GM18508 (cell line): ENCODE measurements around the gene SPECC1.
"Not testable (repeated sequence)": the region's sequence is repeated elsewhere in the genome, so short reads cannot be mapped to it uniquely, and the experiment has no call there.

ENCODE experiments used
- ATAC-seq: cut with Tn5 transposase; IDR thresholded peaks from one replicate; pipeline ENCODE4 v1.9.1; 2021; ENCODE audit warnings: moderate number of reproducible peaks; ENCODE audit not compliant: insufficient read depth, unreplicated experiment

The SPECC1 gene

DNA sequence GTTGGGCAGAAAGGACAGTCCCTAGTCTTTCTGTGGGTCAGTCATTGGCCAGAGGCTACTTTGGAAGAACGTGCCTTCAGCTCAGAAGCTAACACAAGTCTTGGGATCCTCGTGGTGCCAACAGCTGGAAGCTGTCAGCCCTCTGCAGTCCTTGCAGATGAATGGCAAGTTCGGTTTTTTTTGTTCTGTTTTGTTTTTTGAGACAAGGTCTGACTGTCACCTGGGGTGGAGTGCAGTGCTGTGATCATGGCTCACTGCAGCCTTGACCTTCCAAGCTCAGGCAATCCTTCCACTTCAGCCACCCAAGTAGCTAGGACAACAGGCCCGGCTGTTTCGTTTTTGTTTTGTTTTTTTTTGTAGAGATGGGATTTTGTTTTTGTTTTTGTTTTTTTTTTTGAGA, 149.4 kb downstream of the SPECC1 start:
- ATAC-seq = no peak

GRCh38 chr17:20159406-20160069, 150.4 kb downstream of the SPECC1 start:
- ATAC-seq = no peak

DNA sequence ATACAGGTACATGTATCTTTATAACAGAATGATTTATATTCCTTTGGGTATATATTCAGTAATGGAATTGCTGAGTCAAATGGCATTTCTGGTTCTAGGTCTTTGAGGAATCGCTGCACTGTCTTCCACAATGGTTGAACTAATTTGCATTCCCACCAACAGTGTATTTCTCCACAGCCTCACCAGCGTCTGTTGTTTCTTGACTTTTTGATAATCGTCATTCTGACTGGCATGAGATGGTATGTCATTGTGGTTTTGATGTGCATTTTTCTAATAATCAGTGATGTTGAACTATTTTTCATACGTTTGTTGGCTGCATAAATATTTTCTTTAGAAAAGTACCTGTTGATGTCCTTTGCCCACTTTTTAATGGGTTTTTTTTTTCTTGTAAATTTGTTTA, 156.4 kb downstream of the SPECC1 start:
- not testable (repeated sequence) for ATAC-seq

DNA sequence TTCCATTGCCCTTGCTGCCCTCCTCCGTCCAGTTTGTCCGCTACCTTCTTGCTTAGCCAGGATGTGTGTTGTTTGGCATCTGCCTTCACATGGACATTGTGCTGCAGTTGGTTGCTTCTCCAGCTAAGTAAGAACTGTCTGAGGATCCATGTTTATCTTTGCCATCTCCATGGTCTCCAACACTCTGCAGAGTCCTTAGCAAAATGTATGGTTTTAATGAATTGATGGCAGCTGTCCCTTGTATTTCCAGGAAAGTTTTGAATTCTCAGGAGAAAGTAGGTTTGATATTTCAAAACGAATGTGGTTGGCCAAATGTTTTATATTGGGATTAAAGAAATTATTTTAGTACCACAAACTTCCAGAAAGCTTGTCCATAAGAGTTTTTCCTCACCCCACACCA, 160.9 kb downstream of the SPECC1 start:
- ATAC-seq = no peak

GRCh38 chr17:20171741-20172365, 162.7 kb downstream of the SPECC1 start:
- no peak for ATAC-seq

DNA sequence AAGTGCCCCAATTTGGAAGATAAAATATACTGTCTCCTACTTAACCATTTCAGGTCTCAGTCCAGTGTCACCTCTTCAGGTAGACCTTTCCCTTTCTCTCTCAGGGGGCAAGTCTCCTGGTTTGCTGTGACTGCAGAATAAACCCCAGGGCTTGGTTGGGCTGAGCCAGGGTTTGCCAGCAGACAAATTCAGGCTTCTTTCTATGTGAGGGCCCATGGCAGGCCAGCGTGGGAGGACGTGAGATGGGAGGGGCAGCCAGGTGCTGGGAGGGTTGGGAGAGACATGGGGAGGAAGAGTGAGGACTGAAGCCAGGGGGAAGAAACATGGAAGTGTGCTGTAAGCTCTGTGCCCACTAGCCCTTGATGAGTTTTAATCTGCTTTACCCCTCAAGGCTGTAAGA, 163.2 kb downstream of the SPECC1 start:
- no peak for ATAC-seq

DNA sequence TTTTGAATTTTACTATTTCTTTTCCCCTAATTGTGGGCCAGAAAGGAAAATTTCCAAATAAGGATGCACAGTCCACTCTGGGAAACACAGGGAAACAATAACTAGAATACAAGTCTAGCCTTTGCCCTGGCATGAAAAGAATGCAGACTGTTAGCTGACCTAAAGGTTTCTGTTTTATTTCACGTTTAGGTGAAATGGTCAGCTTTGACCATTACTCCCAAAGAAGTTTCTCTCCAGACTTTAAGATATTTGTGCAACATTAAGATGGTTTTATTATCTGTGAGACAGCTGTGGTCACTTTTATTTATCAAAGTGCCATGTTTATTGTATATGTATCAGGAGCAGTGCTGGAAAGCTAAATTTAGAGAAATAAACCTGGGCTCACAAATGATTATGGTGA, 163.9 kb downstream of the SPECC1 start:
- ATAC-seq = no peak

- ATAC-seq = no peak
These were observed 165.6 kb downstream of the SPECC1 start for GRCh38 chr17:20174588-20175265.

DNA sequence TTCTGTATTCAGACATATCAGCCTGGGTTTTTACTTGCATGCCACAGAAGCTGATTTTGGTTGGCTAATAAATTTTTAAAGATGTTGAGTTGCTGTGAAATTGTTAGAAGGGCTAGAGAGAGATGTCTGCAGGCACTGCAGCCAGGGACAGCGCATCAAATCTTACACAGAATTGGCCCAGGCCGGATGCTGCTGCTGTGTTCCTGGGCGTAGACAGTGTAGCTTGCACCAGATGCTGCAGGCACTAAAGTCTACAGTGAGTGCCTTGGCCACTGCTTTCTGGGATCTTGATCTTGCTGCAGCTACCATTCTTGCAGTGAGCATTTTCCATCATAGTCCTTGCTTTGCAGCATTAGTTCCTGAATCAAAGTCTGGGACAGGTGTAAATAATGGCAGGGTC, 169.9 kb downstream of the SPECC1 start:
- no peak for ATAC-seq

DNA sequence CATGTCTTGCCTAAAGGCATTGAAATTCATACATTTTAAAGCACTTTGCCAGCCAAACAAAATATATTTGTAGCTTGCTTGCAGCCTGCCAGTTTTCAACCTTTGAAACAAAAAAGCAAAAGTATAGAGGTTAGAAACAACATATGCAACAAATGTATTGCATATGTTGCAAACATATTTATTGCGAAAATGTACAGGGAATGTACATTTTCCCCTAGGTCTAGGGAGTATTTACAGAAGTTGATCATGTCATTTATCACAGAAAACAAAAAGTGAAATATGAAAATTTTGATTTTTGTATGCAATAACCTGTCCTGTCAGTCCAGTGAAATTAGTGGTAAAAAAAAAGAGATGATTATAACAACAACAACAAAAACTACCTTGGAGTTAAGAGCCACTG, 171.5 kb downstream of the SPECC1 start:
- ATAC-seq = no peak

DNA sequence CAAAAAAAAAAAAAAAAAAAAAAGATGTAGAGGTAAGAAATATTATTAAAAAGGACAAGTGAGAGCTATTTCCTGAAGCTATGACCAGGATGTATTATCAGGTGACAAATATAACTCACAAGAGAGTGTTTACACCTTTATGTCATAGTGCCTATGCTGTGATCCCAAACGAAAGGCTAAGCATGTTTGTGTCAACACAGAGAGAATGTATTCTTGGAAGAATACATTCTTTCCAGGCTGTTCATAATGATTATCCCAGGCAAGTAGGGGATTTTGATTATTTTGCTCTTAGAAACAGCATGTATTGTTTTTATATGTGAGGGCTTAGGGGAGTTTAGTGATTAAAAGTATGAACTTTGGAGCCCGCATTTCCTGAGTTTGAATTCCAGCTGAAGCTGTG, 175.0 kb downstream of the SPECC1 start:
- no peak for ATAC-seq

- ATAC-seq = no peak
These were observed 175.9 kb downstream of the SPECC1 start for GRCh38 chr17:20184977-20185619.

- ATAC-seq = no peak
These were observed 177.9 kb downstream of the SPECC1 start for GRCh38 chr17:20187049-20187448.

GRCh38 chr17:20189302-20189701, 180.1 kb downstream of the SPECC1 start:
- ATAC-seq = no peak

DNA sequence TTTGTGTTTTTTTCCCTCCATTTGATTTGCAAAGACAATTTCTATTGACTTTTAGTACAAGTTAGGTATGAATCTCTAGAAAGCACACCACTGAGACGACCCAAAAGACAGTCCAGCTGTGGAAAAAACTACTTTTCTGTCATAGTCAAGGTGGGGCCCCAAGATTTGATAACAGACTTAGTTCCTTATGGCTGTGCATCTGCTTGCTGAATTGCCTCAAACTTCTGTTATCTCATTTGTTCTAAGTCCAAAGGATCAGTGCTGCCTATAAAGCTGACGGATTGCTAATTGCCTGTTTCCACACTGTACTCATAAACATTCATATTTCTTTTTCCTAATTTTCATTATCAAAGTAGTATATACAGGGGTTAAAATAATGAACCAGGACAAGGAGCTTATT, 180.8 kb downstream of the SPECC1 start:
- ATAC-seq = no peak

DNA sequence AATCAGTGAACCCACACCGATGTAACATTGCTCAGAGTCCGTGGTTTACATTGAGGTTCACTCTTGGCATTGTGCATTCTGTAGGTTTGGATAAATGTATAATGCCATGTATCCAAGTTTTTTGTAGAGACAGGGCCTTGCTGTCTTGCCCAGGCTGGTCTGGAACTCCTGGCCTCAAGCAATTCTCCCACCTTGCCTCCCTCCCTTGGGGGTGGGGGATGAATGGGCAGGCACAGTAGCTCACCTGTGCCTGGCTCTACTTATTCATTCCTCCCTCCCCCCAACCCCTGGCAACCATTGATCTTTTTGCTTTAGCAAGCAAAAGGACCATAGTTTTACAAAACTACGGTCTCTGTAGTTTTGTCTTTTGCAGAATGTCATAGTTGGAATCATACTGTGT, 181.4 kb downstream of the SPECC1 start:
- ATAC-seq = no peak

DNA sequence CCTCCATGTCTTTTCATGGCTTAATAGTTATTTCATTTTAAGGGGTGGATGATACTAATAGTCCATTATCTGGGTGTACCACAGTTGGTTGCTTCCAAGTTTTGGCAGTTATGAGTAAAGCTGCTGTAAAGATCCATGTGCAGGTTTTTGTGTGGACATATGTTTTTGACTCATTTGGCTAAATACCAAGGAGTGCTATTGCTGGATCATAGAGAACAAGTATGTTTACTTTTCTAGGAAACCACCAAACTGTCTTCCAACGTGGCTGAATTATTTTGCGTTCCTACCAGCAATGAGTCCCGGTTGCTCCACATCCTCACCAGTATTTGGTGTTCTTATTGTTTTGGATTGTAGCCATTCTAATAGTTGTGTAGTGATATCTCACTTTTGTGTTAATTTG, 181.9 kb downstream of the SPECC1 start:
- ATAC-seq = no peak

- ATAC-seq = not testable (repeated sequence)
These were observed 187.1 kb downstream of the SPECC1 start for GRCh38 chr17:20196286-20196685.

- no peak for ATAC-seq
These were observed 188.2 kb downstream of the SPECC1 start for GRCh38 chr17:20197272-20197926.

- no peak for ATAC-seq
These were observed 191.0 kb downstream of the SPECC1 start for GRCh38 chr17:20200016-20200795.
